NCI-H446 (cell line): Measurements from ENCODE around the gene PIM1.
"Not testable (repeated sequence)": the region's sequence is repeated elsewhere in the genome, so short reads cannot be mapped to it uniquely, and the experiment has no call there.

ENCODE experiments used
- DNase-seq, 2 experiments: peaks; one replicate each; lab custom pipeline; 2025; lab: John Stamatoyannopoulos, UW

Gene PIM1

GRCh38 chr6:37171201-37171969 is 1.4 kb downstream of the PIM1 start:
- DNase-seq = peak; percentile 10 to 39

- DNase-seq = peak; percentile 82 to 86
Measured at GRCh38 chr6:37171970-37172812, 2.2 kb downstream of the PIM1 start.

- no peak for DNase-seq
Measured at GRCh38 chr6:37172912-37173492, 3.0 kb downstream of the PIM1 start.

DNA sequence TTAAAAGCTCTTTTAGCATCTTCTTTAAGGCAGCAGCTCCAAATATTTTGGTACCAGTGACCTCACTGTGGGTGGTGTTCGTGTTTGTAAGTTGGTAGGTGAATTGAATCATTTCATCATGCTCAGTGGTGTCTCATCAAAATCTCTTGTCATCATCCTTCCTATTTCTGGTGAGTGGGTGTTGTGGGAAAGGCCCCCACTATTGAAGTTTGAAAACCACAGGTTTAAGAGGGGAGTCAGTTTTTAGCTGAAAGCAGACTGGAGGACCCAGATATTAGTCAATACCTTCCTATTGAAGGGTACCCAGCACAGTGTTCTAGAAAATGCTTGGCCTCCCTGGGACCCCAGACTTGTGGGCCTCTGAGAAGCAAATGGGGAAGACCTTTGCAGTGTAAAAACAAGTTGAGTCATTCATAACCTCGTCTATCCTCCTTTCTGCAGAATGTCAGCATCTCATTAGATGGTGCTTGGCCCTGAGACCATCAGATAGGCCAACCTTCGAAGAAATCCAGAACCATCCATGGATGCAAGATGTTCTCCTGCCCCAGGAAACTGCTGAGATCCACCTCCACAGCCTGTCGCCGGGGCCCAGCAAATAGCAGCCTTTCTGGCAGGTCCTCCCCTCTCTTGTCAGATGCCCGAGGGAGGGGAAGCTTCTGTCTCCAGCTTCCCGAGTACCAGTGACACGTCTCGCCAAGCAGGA is 3.7 kb downstream of the PIM1 start:
- no peak for DNase-seq

GRCh38 chr6:37174196-37174514 is 4.2 kb downstream of the PIM1 start:
- DNase-seq = no peak

DNA sequence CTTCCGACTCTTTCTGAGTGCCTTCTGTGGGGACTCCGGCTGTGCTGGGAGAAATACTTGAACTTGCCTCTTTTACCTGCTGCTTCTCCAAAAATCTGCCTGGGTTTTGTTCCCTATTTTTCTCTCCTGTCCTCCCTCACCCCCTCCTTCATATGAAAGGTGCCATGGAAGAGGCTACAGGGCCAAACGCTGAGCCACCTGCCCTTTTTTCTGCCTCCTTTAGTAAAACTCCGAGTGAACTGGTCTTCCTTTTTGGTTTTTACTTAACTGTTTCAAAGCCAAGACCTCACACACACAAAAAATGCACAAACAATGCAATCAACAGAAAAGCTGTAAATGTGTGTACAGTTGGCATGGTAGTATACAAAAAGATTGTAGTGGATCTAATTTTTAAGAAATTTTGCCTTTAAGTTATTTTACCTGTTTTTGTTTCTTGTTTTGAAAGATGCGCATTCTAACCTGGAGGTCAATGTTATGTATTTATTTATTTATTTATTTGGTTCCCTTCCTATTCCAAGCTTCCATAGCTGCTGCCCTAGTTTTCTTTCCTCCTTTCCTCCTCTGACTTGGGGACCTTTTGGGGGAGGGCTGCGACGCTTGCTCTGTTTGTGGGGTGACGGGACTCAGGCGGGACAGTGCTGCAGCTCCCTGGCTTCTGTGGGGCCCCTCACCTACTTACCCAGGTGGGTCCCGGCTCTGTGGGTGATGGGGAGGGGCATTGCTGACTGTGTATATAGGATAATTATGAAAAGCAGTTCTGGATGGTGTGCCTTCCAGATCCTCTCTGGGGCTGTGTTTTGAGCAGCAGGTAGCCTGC is 4.8 kb downstream of the PIM1 start:
- DNase-seq = no peak

DNA sequence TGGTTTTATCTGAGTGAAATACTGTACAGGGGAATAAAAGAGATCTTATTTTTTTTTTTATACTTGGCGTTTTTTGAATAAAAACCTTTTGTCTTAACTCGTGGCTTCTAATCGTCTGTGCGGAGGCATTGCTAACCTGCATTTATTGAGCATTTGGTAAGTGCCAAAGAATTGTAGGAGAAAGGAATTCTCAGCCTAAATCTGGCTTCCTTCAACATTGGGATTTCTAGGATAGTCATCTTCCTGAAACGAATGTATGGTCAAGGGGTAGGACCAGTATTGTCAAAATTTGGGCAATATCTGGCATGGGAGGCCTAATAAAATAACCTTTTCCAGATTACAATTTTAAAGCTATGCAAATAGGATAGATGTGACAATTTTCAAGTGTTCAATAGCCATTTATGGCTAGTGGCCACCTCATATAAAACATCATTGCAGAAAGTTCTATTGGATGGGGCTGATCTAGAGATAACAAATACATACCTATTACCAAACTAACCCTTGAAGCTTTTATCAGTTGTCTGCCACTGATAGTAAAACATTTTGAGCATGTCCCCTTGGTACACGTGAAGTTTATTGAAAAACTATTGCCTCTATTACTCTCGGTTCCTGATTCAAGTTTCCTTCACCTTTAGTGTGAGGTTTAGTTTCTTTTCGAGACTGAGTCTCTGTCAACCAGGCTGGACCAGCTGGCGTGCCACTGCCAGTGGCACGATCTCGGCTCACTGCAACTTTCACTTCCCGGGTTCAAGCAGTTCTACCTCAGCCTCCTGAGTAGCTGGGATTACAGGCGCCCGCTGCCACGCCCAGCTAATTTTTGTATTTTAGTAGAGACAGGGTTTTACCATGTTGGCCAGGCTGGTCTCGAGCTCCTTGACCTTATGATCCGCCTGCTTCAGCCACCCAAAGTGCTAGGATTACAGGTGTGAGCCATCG is 5.6 kb downstream of the PIM1 start:
- no peak for DNase-seq

DNA sequence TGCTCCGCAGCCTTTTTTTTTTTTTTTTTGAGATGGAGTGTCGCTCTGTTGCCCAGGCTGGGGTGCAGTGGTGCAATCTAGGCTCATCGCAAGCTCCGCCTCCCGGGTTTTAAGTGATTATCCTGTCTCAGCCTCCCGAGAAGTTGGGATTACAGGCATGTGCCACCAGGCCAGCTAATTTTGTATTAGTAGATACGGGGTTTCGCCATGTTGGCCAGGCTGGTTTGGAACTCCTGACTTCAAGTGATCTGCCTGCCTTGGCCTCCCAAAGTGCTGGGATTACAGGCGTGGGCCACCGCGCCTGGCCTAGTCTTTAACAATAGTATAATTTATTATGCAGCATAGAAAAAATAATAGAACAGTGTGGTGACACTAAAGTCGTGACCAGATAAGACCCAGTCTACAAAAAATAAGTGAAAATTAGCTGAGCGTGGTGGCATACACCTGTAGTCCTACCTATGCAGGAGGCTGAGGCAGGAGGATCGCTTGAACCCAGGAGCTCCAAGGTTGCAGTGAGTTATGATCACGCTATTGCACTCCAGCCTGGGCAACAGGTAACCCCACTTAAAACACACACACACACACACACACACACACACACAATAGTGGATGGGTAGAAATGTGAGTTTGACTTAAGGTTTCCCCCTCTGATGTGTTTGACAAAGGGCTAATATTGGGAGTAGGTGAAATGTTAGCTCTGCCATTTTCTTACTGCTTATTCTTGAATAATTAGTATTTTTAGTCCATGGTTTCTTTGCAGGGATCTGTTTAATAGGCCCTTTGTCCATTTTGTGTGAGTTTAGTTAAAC is 6.5 kb downstream of the PIM1 start:
- DNase-seq = no peak

DNA sequence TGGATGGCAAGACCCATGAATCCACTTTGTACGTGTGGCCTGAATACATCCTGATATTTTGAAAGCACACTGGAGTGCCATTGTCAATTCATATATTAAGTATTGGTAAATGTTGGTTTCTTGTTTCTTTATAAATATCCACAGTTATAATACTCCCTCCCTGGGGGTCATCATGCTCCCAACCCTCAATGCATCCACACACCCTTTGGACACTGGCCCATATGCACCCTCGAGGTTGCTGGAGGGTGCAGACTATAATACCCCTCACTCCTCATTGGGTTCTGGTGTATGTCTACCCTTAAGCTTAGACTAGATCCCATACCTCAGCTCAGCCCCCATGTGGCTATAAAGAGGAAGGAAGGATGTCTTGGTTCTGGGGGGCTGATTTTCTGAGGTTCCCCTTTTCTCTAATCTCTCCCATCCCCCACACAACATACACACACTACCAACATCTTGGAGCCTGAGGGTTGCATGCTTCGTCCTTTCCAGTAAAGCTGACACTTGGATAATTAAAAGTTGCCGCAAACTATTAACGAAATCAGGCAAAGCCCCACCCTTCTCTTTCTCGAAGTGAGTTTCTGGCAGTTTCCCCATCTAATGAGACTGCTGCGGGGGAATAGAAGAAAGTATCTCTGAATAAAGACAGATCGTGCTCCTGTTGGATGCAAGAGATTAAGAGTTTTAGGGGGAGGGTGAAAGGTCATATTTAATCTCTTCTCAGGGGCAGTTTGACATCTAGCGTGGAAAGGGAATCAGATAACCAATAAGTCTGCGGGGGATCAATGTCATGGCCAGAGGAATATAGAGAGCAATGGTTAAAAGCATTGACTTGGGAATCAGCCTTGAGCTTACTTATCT is 7.4 kb downstream of the PIM1 start:
- no peak for DNase-seq

GRCh38 chr6:37177935-37178517 is 8.1 kb downstream of the PIM1 start:
- no peak for DNase-seq

DNA sequence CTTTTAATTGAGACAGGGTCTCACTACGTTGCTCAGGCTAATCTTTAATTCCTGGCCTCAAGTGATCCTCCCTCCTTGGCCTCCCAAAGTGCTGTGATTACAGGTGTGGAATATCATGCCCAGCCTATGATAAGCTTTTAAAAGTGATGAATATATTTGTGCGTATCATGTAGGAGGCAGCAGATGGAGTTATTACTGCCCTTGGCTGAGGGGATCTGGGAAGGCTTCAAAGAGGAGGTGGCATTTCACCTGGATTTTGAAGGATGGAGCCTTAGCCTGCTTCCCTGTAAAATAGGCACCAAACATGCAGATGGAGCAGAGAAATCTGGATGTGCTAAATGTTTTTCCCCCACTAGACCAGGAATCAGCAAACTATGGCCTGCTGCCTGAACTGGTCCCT is 10.1 kb downstream of the PIM1 start:
- DNase-seq = no peak

- DNase-seq = not testable (repeated sequence)
Measured at GRCh38 chr6:37180610-37181009, 10.7 kb downstream of the PIM1 start.

GRCh38 chr6:37182736-37183590 is 13.0 kb downstream of the PIM1 start:
- no peak for DNase-seq

GRCh38 chr6:37185949-37186720 is 16.2 kb downstream of the PIM1 start:
- not testable (repeated sequence) for DNase-seq

- no peak for DNase-seq
Measured at GRCh38 chr6:37187321-37188022, 17.5 kb downstream of the PIM1 start.
